ENCODE data around the gene C3orf70. TPM values are rescaled to one million over a fixed set of nuclear protein-coding genes. Genes with fewer than 3 reads are reported as not detected.
"Not testable (repeated sequence)": the region's sequence is repeated elsewhere in the genome, so short reads cannot be mapped to it uniquely, and the experiment has no call there.

C3orf70 gene
- total and polyA plus RNA-seq, 5 donors = 1.7 to 3.6 (median 2.5) TPM

GRCh38 chr3:185115371-185115770 lies 37.5 kb downstream of the C3orf70 start:
- H3K4me1 ChIP-seq (ENCODE audit: control insufficient read depth, insufficient read depth, low read length) = no peaks in the 10 kb centered on the region
- H3K9me3 ChIP-seq (ENCODE audit: control insufficient read depth, low read length) = no peaks in the 10 kb centered on the region
- intact Hi-C loops (cut with DNase I) = no loop called here
- DNase-seq (no peak), ATAC-seq (no peak)
- H3K27ac ChIP-seq (ENCODE audit: low read length) = no peak overlapping the region
- H3K27me3 ChIP-seq (ENCODE audit: control insufficient read depth, insufficient read depth) = no peaks in the 10 kb centered on the region
- no peak overlapping the region for H3K4me3 ChIP-seq (ENCODE audit: low read length)

- 66% methylated on average over 4 of the region's 4 CpGs for WGBS
- Histone ChIP-seq H3K4me1 (ENCODE audit: control insufficient read depth, insufficient read depth, low read length) (no peaks in the 10 kb centered on the region), H3K27me3 (ENCODE audit: control insufficient read depth, insufficient read depth) (no peaks in the 10 kb centered on the region), H3K4me3 (ENCODE audit: low read length) (no peak overlapping the region), H3K27ac (ENCODE audit: low read length) (no peak overlapping the region), H3K9me3 (ENCODE audit: control insufficient read depth, low read length) (no peaks in the 10 kb centered on the region)
- ATAC-seq (no peak), DNase-seq (no peak)
- intact Hi-C loops (cut with DNase I) = no loop called here
These were observed 38.1 kb downstream of the C3orf70 start for GRCh38 chr3:185114756-185115155.

GRCh38 chr3:185112186-185112585 lies 40.7 kb downstream of the C3orf70 start:
- DNase-seq = no peak
- H3K27ac ChIP-seq (ENCODE audit: low read length) = no peak overlapping the region
- no peaks in the 10 kb centered on the region for H3K9me3 ChIP-seq (ENCODE audit: control insufficient read depth, low read length)
- H3K4me1 ChIP-seq (ENCODE audit: control insufficient read depth, insufficient read depth, low read length) = no peaks in the 10 kb centered on the region
- WGBS = 88% methylated on average over 5 of the region's 5 CpGs
- intact Hi-C loops (cut with DNase I) = no loop called here
- ATAC-seq = no peak
- no peaks in the 10 kb centered on the region for H3K27me3 ChIP-seq (ENCODE audit: control insufficient read depth, insufficient read depth)
- no peak overlapping the region for H3K4me3 ChIP-seq (ENCODE audit: low read length)

- H3K4me1 ChIP-seq (ENCODE audit: control insufficient read depth, insufficient read depth, low read length); ATAC-seq; intact Hi-C loops (cut with DNase I); DNase-seq; H3K4me3 ChIP-seq (ENCODE audit: low read length); H3K27ac ChIP-seq (ENCODE audit: low read length); H3K27me3 ChIP-seq (ENCODE audit: control insufficient read depth, insufficient read depth); H3K9me3 ChIP-seq (ENCODE audit: control insufficient read depth, low read length): not testable (repeated sequence)
- WGBS = 76% methylated on average over 2 of the region's 2 CpGs
These were observed 43.8 kb downstream of the C3orf70 start for GRCh38 chr3:185109012-185109411.

GRCh38 chr3:185106256-185106890 lies 46.5 kb downstream of the C3orf70 start:
- H3K9me3 ChIP-seq (ENCODE audit: control insufficient read depth, low read length); H3K27me3 ChIP-seq (ENCODE audit: control insufficient read depth, insufficient read depth); H3K27ac ChIP-seq (ENCODE audit: low read length); H3K4me1 ChIP-seq (ENCODE audit: control insufficient read depth, insufficient read depth, low read length); ATAC-seq; intact Hi-C loops (cut with DNase I): not testable (repeated sequence)
- H3K4me3 ChIP-seq (ENCODE audit: low read length) = peak overlapping the region; percentile 20
- peak; percentile 14 to 33 (median 27) for DNase-seq
- 30% methylated on average over 9 of the region's 9 CpGs for WGBS

GRCh38 chr3:185103359-185104127 lies 49.3 kb downstream of the C3orf70 start:
- ATAC-seq (no peak), DNase-seq (no peak)
- H3K4me3 ChIP-seq (ENCODE audit: low read length) = no peak overlapping the region
- H3K27ac ChIP-seq (ENCODE audit: low read length) = no peak overlapping the region
- WGBS = 84% methylated on average over 7 of the region's 7 CpGs
- H3K4me1 ChIP-seq (ENCODE audit: control insufficient read depth, insufficient read depth, low read length) = no peaks in the 10 kb centered on the region
- H3K27me3 ChIP-seq (ENCODE audit: control insufficient read depth, insufficient read depth) = no peaks in the 10 kb centered on the region
- intact Hi-C loops (cut with DNase I) = no loop called here
- H3K9me3 ChIP-seq (ENCODE audit: control insufficient read depth, low read length) = no peaks in the 10 kb centered on the region

GRCh38 chr3:185094697-185095096 lies 58.2 kb downstream of the C3orf70 start:
- Histone ChIP-seq H3K9me3 (ENCODE audit: control insufficient read depth, low read length) (no peaks in the 10 kb centered on the region), H3K27me3 (ENCODE audit: control insufficient read depth, insufficient read depth) (no peaks in the 10 kb centered on the region), H3K4me1 (ENCODE audit: control insufficient read depth, insufficient read depth, low read length) (no peaks in the 10 kb centered on the region), H3K27ac (ENCODE audit: low read length) (no peak overlapping the region), H3K4me3 (ENCODE audit: low read length) (no peak overlapping the region)
- WGBS = 66% methylated on average over 4 of the region's 4 CpGs
- DNase-seq = no peak
- ATAC-seq = no peak
- intact Hi-C loops (cut with DNase I) = no loop called here

- DNase-seq (no peak), ATAC-seq (no peak)
- Histone ChIP-seq H3K4me1 (ENCODE audit: control insufficient read depth, insufficient read depth, low read length) (no peaks in the 10 kb centered on the region), H3K27me3 (ENCODE audit: control insufficient read depth, insufficient read depth) (no peaks in the 10 kb centered on the region), H3K4me3 (ENCODE audit: low read length) (no peak overlapping the region), H3K9me3 (ENCODE audit: control insufficient read depth, low read length) (no peaks in the 10 kb centered on the region), H3K27ac (ENCODE audit: low read length) (no peak overlapping the region)
- intact Hi-C loops (cut with DNase I) = no loop called here
These were observed 59.7 kb downstream of the C3orf70 start for GRCh38 chr3:185093116-185093515.

GRCh38 chr3:185090811-185091210 lies 62.0 kb downstream of the C3orf70 start:
- ATAC-seq = no peak
- Histone ChIP-seq H3K4me3 (ENCODE audit: low read length) (no peak overlapping the region), H3K9me3 (ENCODE audit: control insufficient read depth, low read length) (no peaks in the 10 kb centered on the region), H3K27ac (ENCODE audit: low read length) (no peak overlapping the region), H3K4me1 (ENCODE audit: control insufficient read depth, insufficient read depth, low read length) (no peaks in the 10 kb centered on the region), H3K27me3 (ENCODE audit: control insufficient read depth, insufficient read depth) (no peaks in the 10 kb centered on the region)
- intact Hi-C loops (cut with DNase I) = no loop called here
- 96% methylated on average over 4 of the region's 4 CpGs for WGBS
- DNase-seq = no peak

GRCh38 chr3:185089751-185090150 lies 63.1 kb downstream of the C3orf70 start:
- ATAC-seq = no peak
- H3K9me3 ChIP-seq (ENCODE audit: control insufficient read depth, low read length) = no peaks in the 10 kb centered on the region
- no peak for DNase-seq
- H3K27me3 ChIP-seq (ENCODE audit: control insufficient read depth, insufficient read depth) = no peaks in the 10 kb centered on the region
- H3K4me1 ChIP-seq (ENCODE audit: control insufficient read depth, insufficient read depth, low read length) = no peaks in the 10 kb centered on the region
- no peak overlapping the region for H3K4me3 ChIP-seq (ENCODE audit: low read length)
- intact Hi-C loops (cut with DNase I) = no loop called here
- no peak overlapping the region for H3K27ac ChIP-seq (ENCODE audit: low read length)

GRCh38 chr3:185089343-185089742 lies 63.5 kb downstream of the C3orf70 start:
- no peaks in the 10 kb centered on the region for H3K4me1 ChIP-seq (ENCODE audit: control insufficient read depth, insufficient read depth, low read length)
- 68% methylated on average over 2 of the region's 2 CpGs for WGBS
- H3K4me3 ChIP-seq (ENCODE audit: low read length) = no peak overlapping the region
- ATAC-seq = no peak
- H3K27ac ChIP-seq (ENCODE audit: low read length) = no peak overlapping the region
- no peaks in the 10 kb centered on the region for H3K9me3 ChIP-seq (ENCODE audit: control insufficient read depth, low read length)
- intact Hi-C loops (cut with DNase I) = no loop called here
- no peaks in the 10 kb centered on the region for H3K27me3 ChIP-seq (ENCODE audit: control insufficient read depth, insufficient read depth)
- DNase-seq = no peak
